OCI-LY7 (cell line): ENCODE data around the gene CEP104. TPM values are rescaled to one million over a fixed set of nuclear protein-coding genes. Genes with fewer than 3 reads are reported as not detected.

ENCODE experiments used
- BruUV-seq: library from RNA; stranded (reverse); fragments of 400-500 nt; replicated peaks from 2 replicates; lab custom pipeline; 2021; lab: Mats Ljungman, UMichigan
- CTCF ChIA-PET: fragments of 300-600 bp; sonication (Branson Sonifier 250); formaldehyde crosslinking; loops from one replicate; lab custom pipeline; 2022; ENCODE audit warnings: antibody characterized with exemption; ENCODE audit not compliant: unreplicated experiment; lab: Charles Lee
- POLR2A ChIA-PET: fragments of 300-600 bp; sonication (Branson Sonifier 250); formaldehyde crosslinking; loops from one replicate; lab custom pipeline; 2022; ENCODE audit warnings: antibody characterized with exemption; lab: Charles Lee
- DNase-seq: peaks from one replicate; pipeline ENCODE4 v3.0.0-alpha.2; 2015; ENCODE audit warnings: low spot score
- H2AFZ ChIP-seq: fragments of 200-600 bp; sonication (generic), shearing (Covaris generic); 2 replicates; pipeline ENCODE4 v1.6.1; 2014; ENCODE audit warnings: mild to moderate bottlenecking, antibody characterized with exemption, low read length, moderate library complexity
- H3K27ac ChIP-seq: fragments of 200-600 bp; sonication (generic); 2 replicates; pipeline ENCODE4 v1.5.1; 2014; ENCODE audit warnings: mixed run types, low read depth, mild to moderate bottlenecking, moderate library complexity, low read length, inconsistent platforms; ENCODE audit not compliant: poor library complexity, severe bottlenecking
- H3K36me3 ChIP-seq: fragments of 200-600 bp; sonication (generic); 2 replicates; pipeline ENCODE4 v1.6.1; 2014; ENCODE audit warnings: mild to moderate bottlenecking, antibody characterized with exemption, low read length, moderate library complexity, mixed read lengths; ENCODE audit not compliant: insufficient read depth
- H3K4me1 ChIP-seq: fragments of 200-600 bp; sonication (generic); 2 replicates; pipeline ENCODE4 v1.5.1; 2014; ENCODE audit warnings: mild to moderate bottlenecking, low read length; ENCODE audit not compliant: insufficient read depth, poor library complexity, severe bottlenecking
- H3K4me2 ChIP-seq: fragments of 200-600 bp; sonication (generic); 2 replicates; pipeline ENCODE4 v1.6.1; 2014; ENCODE audit warnings: mild to moderate bottlenecking, low read length
- H3K4me3 ChIP-seq: fragments of 200-600 bp; sonication (generic); 2 replicates; pipeline ENCODE4 v1.5.1; 2014; ENCODE audit warnings: mild to moderate bottlenecking, low read depth, low read length; ENCODE audit not compliant: poor library complexity, severe bottlenecking
- H3K79me2 ChIP-seq: fragments of 200-600 bp; sonication (generic); 2 replicates; pipeline ENCODE4 v1.6.1; 2016; ENCODE audit warnings: low read depth, mild to moderate bottlenecking, low read length, moderate library complexity, mixed read lengths; ENCODE audit not compliant: insufficient read depth
- H3K9me2 ChIP-seq: fragments of 200-600 bp; sonication (generic); 2 replicates; pipeline ENCODE4 v1.6.1; 2016; ENCODE audit warnings: mild to moderate bottlenecking, low read length, mixed read lengths; ENCODE audit not compliant: insufficient read depth
- H3K9me3 ChIP-seq: fragments of 200-600 bp; sonication (generic); 2 replicates; pipeline ENCODE4 v1.6.1; 2014; ENCODE audit warnings: mild to moderate bottlenecking, mixed run types, low read length, mixed read lengths
- H4K20me1 ChIP-seq: fragments of 200-600 bp; sonication (generic); 2 replicates; pipeline ENCODE4 v1.6.1; 2014; ENCODE audit warnings: mild to moderate bottlenecking, antibody characterized with exemption, low read length, moderate library complexity, mixed read lengths; ENCODE audit not compliant: insufficient read depth
- CTCF ChIP-seq: fragments of 200-600 bp; sonication (generic); conservative IDR thresholded peaks from 2 replicates; pipeline ENCODE4 v1.5.1; 2014; ENCODE audit warnings: mild to moderate bottlenecking, antibody characterized with exemption, low read length, moderate library complexity, mixed read lengths
- EZH2phosphoT487 ChIP-seq: fragments of 200-600 bp; sonication (generic); IDR thresholded peaks from 2 replicates; pipeline ENCODE4 v1.6.1; 2018; ENCODE audit warnings: low read depth, borderline replicate concordance, mild to moderate bottlenecking, mixed run types, antibody characterized with exemption, low read length, moderate library complexity, mixed read lengths
- intact Hi-C: fragments of 100-400 bp; cut with micrococcal nuclease; formaldehyde crosslinking; loops from one replicate; pipeline ENCODE4 v1.10.0; 2022; ENCODE audit not compliant: unreplicated experiment
- total RNA-seq, 2 experiments: library from RNA; depleted of rRNA in 1 of 2; stranded (reverse); fragments of >200 nt in 1 of 2; shearing (Covaris generic) in 1 of 2; gene quantifications; 2 replicates each; pipeline ENCODE4 v1.2.3, GENCODE V29; 2014 to 2022

Gene CEP104
- total RNA-seq, 2 experiments from 2014 or later, result 26.8 to 71.0 TPM

- intact Hi-C loops, result no loop called here
- no peak for TF ChIP-seq EZH2phosphoT487
- TF ChIP-seq CTCF, result no peak
- Histone ChIP-seq H3K4me2 (no peak overlapping the region), H3K27ac (no peak overlapping the region), H3K4me1 (peaks cover 10% of the 10 kb centered on the region), H3K79me2 (no peaks in the 10 kb centered on the region), H3K9me2 (no peaks in the 10 kb centered on the region), H3K4me3 (no peak overlapping the region), H2AFZ (no peak overlapping the region), H4K20me1 (no peaks in the 10 kb centered on the region), H3K9me3 (no peaks in the 10 kb centered on the region), H3K36me3 (peaks cover 67% of the 10 kb centered on the region)
- no TSS peak for BruUV-seq
- POLR2A ChIA-PET, result no interaction called here
- CTCF ChIA-PET, result no interaction called here
- no peak for DNase-seq
These were observed 28.6 kb upstream of the CEP104 start for GRCh38 chr1:3885611-3886010.

- H3K9me2 ChIP-seq, result no peaks in the 10 kb centered on the region
- intact Hi-C loops, result no loop called here
- no peaks in the 10 kb centered on the region for H3K79me2 ChIP-seq
- TF ChIP-seq EZH2phosphoT487, result no peak
- TF ChIP-seq CTCF, result no peak
- peaks cover 67% of the 10 kb centered on the region for H3K36me3 ChIP-seq
- peaks cover 10% of the 10 kb centered on the region for H3K4me1 ChIP-seq
- H3K4me2 ChIP-seq, result no peak overlapping the region
- H2AFZ ChIP-seq, result no peak overlapping the region
- no peak overlapping the region for H3K27ac ChIP-seq
- no peaks in the 10 kb centered on the region for H3K9me3 ChIP-seq
- no peak for DNase-seq
- TSS peak; percentile 77 for BruUV-seq
- H4K20me1 ChIP-seq, result no peaks in the 10 kb centered on the region
- ChIA-PET POLR2A (no interaction called here), CTCF (no interaction called here)
- no peak overlapping the region for H3K4me3 ChIP-seq
These were observed 28.0 kb upstream of the CEP104 start for GRCh38 chr1:3884966-3885365.

- no TSS peak for BruUV-seq
- CTCF ChIA-PET, result no interaction called here
- H3K4me3 ChIP-seq, result no peak overlapping the region
- H3K27ac ChIP-seq, result no peak overlapping the region
- no peak for TF ChIP-seq EZH2phosphoT487
- no peak for TF ChIP-seq CTCF
- peaks cover 10% of the 10 kb centered on the region for H3K4me1 ChIP-seq
- H4K20me1 ChIP-seq, result no peaks in the 10 kb centered on the region
- H3K79me2 ChIP-seq, result no peaks in the 10 kb centered on the region
- H3K9me2 ChIP-seq, result no peaks in the 10 kb centered on the region
- H3K36me3 ChIP-seq, result peaks cover 69% of the 10 kb centered on the region
- no peak overlapping the region for H3K4me2 ChIP-seq
- no peaks in the 10 kb centered on the region for H3K9me3 ChIP-seq
- DNase-seq, result no peak
- intact Hi-C loops, result no loop called here
- no peak overlapping the region for H2AFZ ChIP-seq
- POLR2A ChIA-PET, result no interaction called here
These were observed 26.3 kb upstream of the CEP104 start for GRCh38 chr1:3883194-3883925.
